Esophagus (tissue), 2 donors: ENCODE measurements around the gene IRF8. TPM values are rescaled to one million over a fixed set of nuclear protein-coding genes. Genes with fewer than 3 reads are reported as not detected.
"Not testable (repeated sequence)": the region's sequence is repeated elsewhere in the genome, so short reads cannot be mapped to it uniquely, and the experiment has no call there.

Experiments
- H3K27ac ChIP-seq, 2 donors: one replicate each; pipeline ENCODE4 v1.5.1; 2013; ENCODE audit warnings: low read depth in 2 of 2, mild to moderate bottlenecking in 2 of 2, inconsistent platforms in 1 of 2, low read length in 1 of 2, moderate library complexity in 1 of 2
- H3K27me3 ChIP-seq, 2 donors: one replicate each; pipeline ENCODE4 v1.6.1; 2013; ENCODE audit warnings: low read length in 2 of 2, control low read depth in 1 of 2, mild to moderate bottlenecking in 1 of 2; ENCODE audit not compliant: insufficient read depth in 2 of 2, control insufficient read depth in 1 of 2
- H3K36me3 ChIP-seq, 2 donors: one replicate each; pipeline ENCODE4 v1.6.1; 2013; ENCODE audit warnings: low read length in 1 of 2; ENCODE audit not compliant: control insufficient read depth in 2 of 2, insufficient read depth in 2 of 2
- H3K4me1 ChIP-seq, 2 donors: one replicate each; pipeline ENCODE4 v1.6.1; 2013; ENCODE audit warnings: low read length in 1 of 2; ENCODE audit not compliant: control insufficient read depth in 2 of 2, insufficient read depth in 2 of 2
- H3K4me3 ChIP-seq, 2 donors: one replicate each; pipeline ENCODE4 v1.5.1; 2013; ENCODE audit warnings: low read length in 2 of 2, mild to moderate bottlenecking in 2 of 2, low read depth in 1 of 2, moderate library complexity in 1 of 2
- H3K9me3 ChIP-seq, 2 donors: one replicate each; pipeline ENCODE4 v1.6.1; 2013; ENCODE audit warnings: mild to moderate bottlenecking in 2 of 2, low read depth in 1 of 2, low read length in 1 of 2, moderate library complexity in 1 of 2; ENCODE audit not compliant: control insufficient read depth in 2 of 2, insufficient read depth in 1 of 2
- WGBS, 2 donors: extraction: QIAGEN DNeasy Blood & Tissue Kit; methylation state at CpG; one replicate each; pipeline ENCODE4 v1.1.7; 2013; 5-methylcytosine and 5-hydroxymethylcytosine counted together
- polyA plus RNA-seq, 2 donors: library from polyadenylated mRNA; stranded (reverse); fragments of 200-250 nt; gene quantifications; one replicate each; pipeline ENCODE4 v1.2.3, GENCODE V29; 2013
- donor health status: healthy with polysubstance abuse.
- donor health status: Bipolar disorder and iron deficiency.

Gene IRF8
- polyA plus RNA-seq, 2 donors = 0.53 to 0.96 TPM

DNA sequence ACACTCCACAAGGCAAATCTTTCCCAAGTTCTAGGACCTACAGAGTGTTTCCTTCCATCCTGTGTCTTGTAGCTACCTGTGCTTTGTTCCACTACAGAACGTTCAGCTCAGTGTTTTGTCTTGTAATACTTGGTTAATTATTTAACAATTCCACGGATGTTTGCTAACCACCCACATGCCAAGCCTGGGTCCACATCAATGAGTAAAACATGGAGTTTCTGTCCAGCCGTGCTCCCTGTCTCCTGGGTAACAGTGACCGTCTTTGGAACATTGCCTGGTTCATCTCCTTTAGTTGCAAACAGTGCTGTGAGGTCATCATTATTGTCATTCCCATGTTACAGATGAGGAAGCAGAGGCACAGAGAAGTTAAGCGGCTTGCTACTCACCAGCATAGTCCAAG is 41.3 kb downstream of the IRF8 start:
- Histone ChIP-seq H3K4me3 (no peak overlapping the region), H3K9me3 (no peaks in the 10 kb centered on the region), H3K27me3 (no peaks in the 10 kb centered on the region), H3K27ac (no peak overlapping the region), H3K4me1 (peaks cover 0 to 2% of the 10 kb centered on the region in 2 donors), H3K36me3 (no peaks in the 10 kb centered on the region)
- WGBS, 2 donors = 56 to 58% methylated on average over 5 of the region's 5 CpGs

DNA sequence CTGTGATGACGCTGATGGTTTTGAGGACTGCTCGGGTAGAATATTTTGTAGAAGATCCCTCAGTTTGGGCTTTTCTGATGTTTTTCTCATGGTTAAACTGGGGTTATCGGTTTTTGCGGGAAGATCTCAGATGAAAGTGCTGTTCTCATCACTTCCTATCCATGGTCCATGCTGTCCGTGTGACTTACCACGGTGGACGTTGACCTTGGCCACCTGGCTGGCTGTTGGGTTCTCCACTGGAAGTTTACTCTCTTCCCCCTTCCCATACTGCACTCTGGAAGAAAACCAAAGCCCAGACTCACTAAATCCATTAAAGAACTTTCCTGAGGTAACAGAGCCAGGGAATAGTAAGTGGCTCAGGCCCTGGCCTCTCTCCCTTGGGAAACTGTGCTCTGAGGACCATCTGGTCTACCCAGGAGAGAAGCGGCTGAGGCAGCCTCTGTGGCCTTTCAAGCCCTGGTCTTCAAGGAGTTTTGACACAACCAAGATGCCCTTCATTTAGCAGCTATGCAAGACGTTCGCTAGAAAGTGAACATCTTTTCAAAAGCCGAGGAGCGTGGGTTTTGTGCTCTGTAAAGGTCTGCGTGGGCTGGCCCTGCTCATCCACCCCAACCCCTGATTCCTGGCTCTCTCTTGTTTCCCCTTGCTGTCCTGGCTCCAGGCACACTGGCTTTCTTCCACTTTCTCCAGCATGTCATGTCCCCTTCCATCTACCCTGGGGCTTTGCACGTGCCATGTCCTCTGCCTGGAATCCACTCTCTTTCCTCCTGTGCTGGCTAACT is 43.1 kb downstream of the IRF8 start:
- H3K4me3 ChIP-seq = no peak overlapping the region
- WGBS, 2 donors = 68 to 73% methylated on average over 14 of the region's 14 CpGs
- H3K27me3 ChIP-seq = no peaks in the 10 kb centered on the region
- no peaks in the 10 kb centered on the region for H3K9me3 ChIP-seq
- H3K27ac ChIP-seq = no peak overlapping the region
- peaks cover 0 to 2% of the 10 kb centered on the region in 2 donors for H3K4me1 ChIP-seq
- H3K36me3 ChIP-seq = no peaks in the 10 kb centered on the region

DNA sequence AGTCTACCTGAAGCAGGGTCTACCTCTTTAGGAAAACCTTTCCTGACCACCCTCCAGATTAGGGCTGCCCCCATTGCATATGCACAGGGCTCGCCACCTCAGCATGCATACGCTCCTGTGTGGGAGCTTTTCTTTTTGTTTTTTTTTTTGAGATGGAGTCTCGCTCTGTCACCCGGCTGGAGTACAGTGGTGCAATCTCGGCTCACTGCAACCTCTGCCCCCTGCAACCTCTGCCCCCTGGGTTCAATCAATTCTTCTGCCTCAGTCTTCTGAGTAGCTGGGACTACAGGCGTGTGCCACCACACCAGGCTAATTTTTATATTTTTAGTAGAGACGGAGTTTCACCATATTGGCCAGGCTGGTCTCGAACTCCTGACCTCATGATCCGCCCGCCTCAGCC is 43.7 kb downstream of the IRF8 start:
- H3K9me3 ChIP-seq, H3K27me3 ChIP-seq, H3K4me3 ChIP-seq, H3K27ac ChIP-seq, H3K4me1 ChIP-seq, H3K36me3 ChIP-seq: not testable (repeated sequence)
- 89 to 91% methylated on average over 10 of the region's 10 CpGs for WGBS, 2 donors

DNA sequence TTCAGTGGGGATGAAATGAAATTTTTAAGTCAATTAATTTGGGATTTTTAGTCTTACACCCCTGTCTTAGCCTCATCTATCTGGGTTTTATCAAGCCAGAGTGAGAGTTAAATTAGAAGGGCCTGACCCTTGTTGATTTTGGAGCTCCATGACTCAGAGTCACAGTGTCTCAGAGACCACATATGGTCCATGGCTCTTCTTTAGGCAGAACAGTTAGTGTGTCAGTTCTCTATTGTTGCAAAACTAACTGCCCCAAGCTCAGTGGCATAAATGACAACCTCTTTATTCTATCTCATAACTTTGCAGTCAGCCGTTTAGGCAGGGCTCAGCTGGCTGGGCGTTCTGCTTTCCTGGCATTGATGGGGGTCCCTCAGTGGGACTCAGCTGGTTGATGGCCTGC is 44.7 kb downstream of the IRF8 start:
- Histone ChIP-seq H3K36me3 (no peaks in the 10 kb centered on the region), H3K27ac (no peak overlapping the region), H3K4me1 (peaks cover 0 to 2% of the 10 kb centered on the region in 2 donors), H3K27me3 (no peaks in the 10 kb centered on the region), H3K9me3 (no peaks in the 10 kb centered on the region), H3K4me3 (no peak overlapping the region)
- 53 to 55% methylated on average over 2 of the region's 2 CpGs for WGBS, 2 donors

DNA sequence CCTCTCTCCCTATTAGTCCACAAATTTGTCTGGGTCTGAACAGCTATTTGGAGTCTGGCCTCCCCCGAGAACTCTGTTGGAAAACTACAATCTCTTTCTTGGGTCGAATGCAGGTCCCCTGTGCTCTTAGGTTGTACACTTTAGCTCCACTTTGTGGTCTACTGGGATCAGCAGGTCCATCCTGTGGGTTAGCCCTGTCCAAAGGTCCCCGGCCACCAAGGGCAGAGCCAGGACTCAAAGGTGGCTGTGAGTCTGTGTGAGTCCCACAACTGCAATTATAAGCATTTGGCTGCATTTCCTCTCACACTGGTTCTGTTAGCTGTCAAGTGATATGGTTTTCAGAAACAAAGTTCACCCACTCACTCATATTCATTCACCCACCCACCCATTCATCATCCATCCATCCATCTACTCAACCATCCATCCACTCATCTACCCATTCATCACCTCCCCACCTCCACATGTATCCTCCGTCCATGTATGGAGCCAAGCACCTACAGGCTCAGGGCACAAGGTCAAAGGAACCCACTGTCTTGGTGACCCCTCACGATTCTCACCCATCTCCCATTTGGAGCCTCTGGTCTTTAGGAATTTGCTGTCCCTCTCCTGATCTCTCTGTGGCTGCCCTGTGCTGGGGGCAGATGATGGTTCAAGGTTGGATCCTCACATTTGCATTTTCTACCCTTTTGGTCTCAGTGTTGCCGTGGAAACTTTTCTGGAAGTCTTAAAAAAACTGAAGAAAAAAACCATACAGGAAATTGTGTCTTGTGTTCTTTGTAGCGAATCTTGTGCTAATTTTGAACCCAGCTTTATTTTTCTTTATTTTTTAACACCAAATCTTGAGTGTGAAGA is 45.8 kb downstream of the IRF8 start:
- Histone ChIP-seq H3K36me3 (no peaks in the 10 kb centered on the region), H3K4me3 (no peak overlapping the region), H3K27ac (no peak overlapping the region), H3K9me3 (no peaks in the 10 kb centered on the region), H3K27me3 (no peaks in the 10 kb centered on the region), H3K4me1 (no peaks in the 10 kb centered on the region)
- 81 to 83% methylated on average over 7 of the region's 7 CpGs for WGBS, 2 donors

DNA sequence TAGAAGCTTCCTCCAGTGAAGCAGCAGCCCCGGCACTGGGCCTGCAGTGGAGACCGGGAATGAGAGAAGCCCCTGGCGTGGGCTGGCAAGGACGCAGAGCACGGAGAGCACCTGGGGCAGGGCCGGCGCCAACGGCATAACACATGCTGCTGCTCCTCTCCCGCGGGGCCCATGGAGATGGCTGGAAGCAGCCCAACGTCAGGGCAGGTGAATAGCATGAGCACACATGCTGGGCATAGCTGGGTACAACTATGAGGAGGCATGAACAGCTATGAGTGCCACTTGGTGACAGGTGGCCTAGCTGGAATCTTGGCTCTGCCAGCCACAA is 46.4 kb downstream of the IRF8 start:
- Histone ChIP-seq H3K4me3 (no peak overlapping the region), H3K4me1 (no peaks in the 10 kb centered on the region), H3K36me3 (no peaks in the 10 kb centered on the region), H3K27ac (no peak overlapping the region), H3K27me3 (no peaks in the 10 kb centered on the region), H3K9me3 (no peaks in the 10 kb centered on the region)
- 76 to 79% methylated on average over 11 of the region's 11 CpGs for WGBS, 2 donors

DNA sequence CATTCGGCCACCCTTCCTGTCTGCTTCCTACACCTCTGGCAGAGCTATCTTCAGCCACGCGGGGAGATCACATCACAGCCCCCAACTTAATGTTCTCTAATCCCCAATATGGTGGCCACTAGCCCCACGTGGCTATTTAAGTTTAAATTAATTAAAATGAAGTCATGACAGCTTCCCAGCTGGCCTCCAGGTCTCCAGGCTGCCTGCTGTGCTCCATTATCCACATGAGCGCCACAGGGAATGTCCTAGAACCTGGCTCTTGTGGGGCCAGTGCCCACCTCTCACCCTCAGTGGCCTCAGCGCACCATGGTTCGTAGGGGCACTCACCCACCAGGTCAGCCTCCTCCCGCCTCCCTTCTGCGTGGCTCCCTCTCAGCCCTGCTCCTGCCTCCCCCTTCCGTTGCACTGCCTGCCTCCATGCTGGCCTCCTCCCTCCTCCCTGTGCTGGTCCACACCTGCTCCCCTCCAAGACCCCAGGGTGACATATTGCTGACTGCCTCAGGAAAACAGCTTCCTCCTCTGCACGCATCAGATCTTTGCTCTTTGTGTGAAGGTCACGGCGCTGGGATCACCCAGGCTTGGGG is 47.7 kb downstream of the IRF8 start:
- H3K36me3 ChIP-seq = no peaks in the 10 kb centered on the region
- no peaks in the 10 kb centered on the region for H3K9me3 ChIP-seq
- no peaks in the 10 kb centered on the region for H3K4me1 ChIP-seq
- H3K27ac ChIP-seq = no peak overlapping the region
- no peaks in the 10 kb centered on the region for H3K27me3 ChIP-seq
- 70 to 72% methylated on average over 13 of the region's 13 CpGs for WGBS, 2 donors
- H3K4me3 ChIP-seq = no peak overlapping the region

DNA sequence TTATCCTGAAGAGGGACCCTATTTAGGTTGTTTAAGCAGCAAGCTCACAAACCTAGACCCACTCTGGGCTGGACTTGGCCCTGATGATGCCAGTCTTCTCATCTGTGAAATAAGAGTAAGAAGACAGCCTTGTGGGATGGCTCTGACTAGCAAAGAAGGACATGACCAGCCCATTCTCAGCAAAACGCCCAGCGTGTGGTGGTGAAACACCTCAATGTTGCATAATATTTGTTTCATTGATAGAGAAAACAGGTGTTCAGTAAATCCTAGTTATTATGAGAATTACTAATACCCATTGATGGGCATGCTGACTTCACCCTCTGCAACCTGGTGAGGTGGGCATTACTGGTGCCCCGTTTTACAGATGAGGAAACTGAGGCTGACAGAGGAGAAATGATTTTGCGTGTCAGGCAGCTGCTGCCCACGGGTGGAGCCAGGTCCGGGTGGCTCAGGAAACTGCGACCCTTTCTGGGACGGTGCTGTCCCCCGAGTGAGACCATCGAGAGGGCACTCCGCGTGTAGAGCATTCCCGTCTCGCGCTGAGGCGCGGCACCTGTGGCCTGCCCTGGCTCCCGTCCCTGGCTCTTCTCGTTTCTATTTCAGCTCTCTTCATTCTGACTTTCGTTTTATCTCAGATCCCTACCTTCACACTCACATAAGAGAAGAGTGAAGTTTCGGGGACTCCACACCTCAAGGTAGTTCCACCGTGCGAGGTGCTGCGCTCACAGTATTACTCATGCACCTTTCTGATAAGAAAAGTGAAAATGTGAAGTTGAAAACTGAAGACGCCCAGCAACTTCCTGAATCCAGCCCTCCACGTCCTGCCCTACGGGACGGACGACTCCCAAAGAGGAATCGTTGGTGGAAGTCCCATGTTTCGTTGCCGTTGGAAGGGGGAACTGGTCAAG is 48.5 kb downstream of the IRF8 start:
- no peak overlapping the region for H3K4me3 ChIP-seq

DNA sequence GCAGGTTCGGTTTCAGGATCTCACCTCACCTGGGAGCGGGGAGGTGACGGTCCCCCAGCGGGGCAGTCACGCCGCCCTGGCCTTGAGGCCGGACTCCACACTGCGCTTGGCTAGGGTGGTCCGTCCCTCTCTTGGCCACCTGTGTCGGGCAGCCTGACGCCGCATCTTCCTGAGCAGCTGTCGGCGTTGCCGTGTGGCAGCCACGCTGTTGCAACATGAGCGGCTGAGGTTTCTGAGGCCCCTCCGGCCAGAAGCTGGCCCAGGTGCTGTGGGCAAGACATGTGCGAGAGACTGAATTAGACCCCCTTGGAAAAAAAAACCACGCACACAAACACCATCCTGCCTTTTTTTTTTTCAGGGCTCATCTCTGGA is 49.2 kb downstream of the IRF8 start:
- WGBS, 2 donors = 75 to 82% methylated on average over 20 of the region's 20 CpGs
- Histone ChIP-seq H3K4me3 (no peak overlapping the region), H3K27me3 (no peaks in the 10 kb centered on the region)

More for the DNA sequence above, 48.5 kb downstream of the IRF8 start:
- Histone ChIP-seq H3K27ac (no peak overlapping the region), H3K27me3 (no peaks in the 10 kb centered on the region), H3K4me1 (no peaks in the 10 kb centered on the region), H3K9me3 (no peaks in the 10 kb centered on the region), H3K36me3 (no peaks in the 10 kb centered on the region)
- 62 to 75% methylated on average over 32 of the region's 32 CpGs for WGBS, 2 donors

More for the DNA sequence above, 49.2 kb downstream of the IRF8 start:
- no peaks in the 10 kb centered on the region for H3K4me1 ChIP-seq
- no peaks in the 10 kb centered on the region for H3K9me3 ChIP-seq
- no peaks in the 10 kb centered on the region for H3K36me3 ChIP-seq
- H3K27ac ChIP-seq = no peak overlapping the region
